ENCODE data around the gene MGAT3.

DNA sequence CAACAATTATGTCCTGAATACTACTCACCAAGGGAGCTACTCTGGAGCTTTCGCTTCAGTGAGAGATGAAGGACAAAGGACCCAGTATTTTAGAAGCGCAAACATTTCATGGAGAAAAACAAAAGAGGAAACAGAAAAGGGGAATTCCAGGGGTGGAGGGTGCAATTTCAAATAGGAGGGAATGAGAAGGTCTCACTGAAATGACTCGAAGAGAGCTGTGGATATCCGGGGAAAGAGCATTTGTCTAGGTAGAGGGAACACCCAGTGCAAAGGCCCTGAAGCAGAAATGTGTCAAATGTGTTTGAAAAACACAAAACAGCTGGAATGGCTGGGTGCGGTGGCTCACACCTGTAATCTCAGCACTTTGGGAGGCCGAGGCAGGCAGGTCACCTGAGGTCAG is 73.3 kb downstream of the MGAT3 start:
- TF ChIP-seq EZH2 (IDR thresholded peaks at IDR 0.05), result no peak
- no peak for TF ChIP-seq POLR2AphosphoS5 (IDR thresholded peaks at IDR 0.05; ENCODE audit: borderline replicate concordance, low read depth, low read length)
- no peak for TF ChIP-seq FOXP2 (optimal IDR thresholded peaks at IDR 0.05; ENCODE audit: control extremely low read depth, extremely low read length, insufficient read depth)

Data from SK-N-MC (cell line).